HEK293T (cell line): ENCODE data around the gene PLXNB3.
"Not testable (repeated sequence)": the region's sequence is repeated elsewhere in the genome, so short reads cannot be mapped to it uniquely, and the experiment has no call there.

Experiments used
- CTCF ChIA-PET: fragments of 350-600 bp; formaldehyde crosslinking; extraction: SDS; loops from one replicate; lab custom pipeline; 2021; ENCODE audit warnings: antibody characterized with exemption, inconsistent platforms; lab: Yijun Ruan, JAX
- POLR2A ChIA-PET: fragments of 350-600 bp; formaldehyde crosslinking; extraction: SDS; loops from one replicate; lab custom pipeline; 2020; ENCODE audit warnings: antibody characterized with exemption, inconsistent platforms; lab: Yijun Ruan, JAX
- DNase-seq: peaks from one replicate; pipeline ENCODE4 v3.0.0; 2012; ENCODE audit warnings: mixed read lengths; ENCODE audit errors: extremely low spot score
- ARNT ChIP-seq: fragments of 450-650 bp; IDR thresholded peaks from 2 replicates; pipeline ENCODE4 v1.6.1; 2017; ENCODE audit warnings: mild to moderate bottlenecking
- BHLHE40 ChIP-seq: fragments of 450-650 bp; IDR thresholded peaks from 2 replicates; pipeline ENCODE4 v1.6.1; 2016; ENCODE audit warnings: mild to moderate bottlenecking, moderate library complexity, borderline replicate concordance
- CTBP1 ChIP-seq: fragments of 450-650 bp; IDR thresholded peaks from 2 replicates; pipeline ENCODE4 v1.6.1; 2016; ENCODE audit warnings: borderline replicate concordance
- ELF4 ChIP-seq: fragments of 450-650 bp; IDR thresholded peaks from 2 replicates; pipeline ENCODE4 v1.6.1; 2017; ENCODE audit warnings: antibody characterized with exemption
- FOXA1 ChIP-seq: fragments of 450-650 bp; IDR thresholded peaks from 2 replicates; pipeline ENCODE4 v1.6.1; 2016; ENCODE audit warnings: mild to moderate bottlenecking
- FOXK2 ChIP-seq: fragments of 450-650 bp; IDR thresholded peaks from 2 replicates; pipeline ENCODE4 v1.6.1; 2016; ENCODE audit warnings: mild to moderate bottlenecking
- FOXM1 ChIP-seq: fragments of 450-650 bp; IDR thresholded peaks from 2 replicates; pipeline ENCODE4 v1.6.1; 2017; ENCODE audit warnings: mild to moderate bottlenecking, borderline replicate concordance
- HDGF ChIP-seq: fragments of 450-650 bp; IDR thresholded peaks from 2 replicates; pipeline ENCODE4 v1.6.1; 2017; ENCODE audit warnings: antibody characterized with exemption, borderline replicate concordance
- L3MBTL2 ChIP-seq: fragments of 450-650 bp; conservative IDR thresholded peaks from 2 replicates; pipeline ENCODE4 v1.6.1; 2016; ENCODE audit warnings: mild to moderate bottlenecking
- LEF1 ChIP-seq: fragments of 450-650 bp; IDR thresholded peaks from 2 replicates; pipeline ENCODE4 v1.6.1; 2017; ENCODE audit warnings: mild to moderate bottlenecking, borderline replicate concordance
- NFRKB ChIP-seq: fragments of 450-650 bp; IDR thresholded peaks from 2 replicates; pipeline ENCODE4 v1.6.1; 2016; ENCODE audit warnings: mild to moderate bottlenecking, moderate library complexity
- PKNOX1 ChIP-seq: fragments of 450-650 bp; IDR thresholded peaks from 2 replicates; pipeline ENCODE4 v1.6.1; 2016
- SP1 ChIP-seq: fragments of 450-650 bp; IDR thresholded peaks from 2 replicates; pipeline ENCODE4 v1.6.1; 2017
- SUZ12 ChIP-seq: fragments of 450-650 bp; IDR thresholded peaks from 2 replicates; pipeline ENCODE4 v1.6.1; 2016; ENCODE audit warnings: mild to moderate bottlenecking
- TARDBP ChIP-seq: fragments of 450-650 bp; IDR thresholded peaks from 2 replicates; pipeline ENCODE4 v1.6.1; 2016
- ZNF384 ChIP-seq: fragments of 450-650 bp; IDR thresholded peaks from 2 replicates; pipeline ENCODE4 v1.6.1; 2016

PLXNB3 gene

DNA sequence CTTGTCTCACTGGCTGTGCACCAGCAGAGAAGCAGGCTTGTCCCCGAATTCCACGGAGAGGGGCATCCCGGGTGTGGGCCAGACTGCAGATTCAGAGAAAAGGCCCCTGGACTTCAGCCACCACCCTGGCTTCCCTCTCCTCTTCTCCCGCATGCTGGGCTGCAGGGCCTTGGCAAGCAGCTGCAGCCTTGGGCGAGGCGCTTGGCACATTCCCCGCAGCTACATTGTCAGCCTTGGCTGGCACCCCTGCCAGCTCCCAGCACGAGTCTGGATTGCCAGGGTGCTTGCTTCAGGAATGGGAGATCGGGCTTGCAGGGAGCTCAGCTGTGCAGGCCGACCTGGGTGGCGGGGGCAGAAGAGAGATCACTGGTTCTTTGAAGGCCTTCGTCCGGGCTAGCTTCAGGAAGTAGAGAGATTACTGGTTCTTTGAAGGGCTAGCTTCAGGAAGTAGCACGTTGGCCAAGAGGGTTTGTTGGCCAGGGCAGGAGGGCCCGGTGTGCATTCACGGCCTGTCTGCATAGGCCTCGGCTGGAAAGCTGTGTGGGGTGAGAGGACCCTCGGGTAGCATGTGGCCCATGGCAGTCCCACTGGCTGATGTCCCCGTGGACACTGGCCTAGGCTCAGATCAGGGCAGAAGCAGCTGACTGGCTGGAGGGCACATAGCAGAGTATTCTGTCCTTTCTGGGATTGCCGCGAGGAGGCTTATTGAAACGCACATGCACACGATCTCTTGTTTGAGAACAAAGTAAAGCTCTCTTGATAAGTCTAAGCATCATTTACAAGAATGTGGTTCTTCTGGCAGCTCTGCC is 36.7 kb upstream of the PLXNB3 start:
- ChIA-PET POLR2A (no interaction called here), CTCF (interaction anchor here (0.6 kb wide), 1 partner anchor 235 kb away, joined by 4 read pairs; no protein-coding TSS in a partner anchor)
- TF ChIP-seq ARNT (no peak), ELF4 (no peak), FOXA1 (no peak), BHLHE40 (no peak), SUZ12 (no peak), CTBP1 (no peak), LEF1 (no peak), SP1 (no peak), TARDBP (no peak), L3MBTL2 (no peak), FOXM1 (no peak), HDGF (no peak), FOXK2 (no peak), ZNF384 (no peak), PKNOX1 (no peak), NFRKB (no peak)
- no peak for DNase-seq

- CTCF ChIA-PET, result no interaction called here
These were observed 36.0 kb upstream of the PLXNB3 start for GRCh38 chrX:153728095-153728494.

DNA sequence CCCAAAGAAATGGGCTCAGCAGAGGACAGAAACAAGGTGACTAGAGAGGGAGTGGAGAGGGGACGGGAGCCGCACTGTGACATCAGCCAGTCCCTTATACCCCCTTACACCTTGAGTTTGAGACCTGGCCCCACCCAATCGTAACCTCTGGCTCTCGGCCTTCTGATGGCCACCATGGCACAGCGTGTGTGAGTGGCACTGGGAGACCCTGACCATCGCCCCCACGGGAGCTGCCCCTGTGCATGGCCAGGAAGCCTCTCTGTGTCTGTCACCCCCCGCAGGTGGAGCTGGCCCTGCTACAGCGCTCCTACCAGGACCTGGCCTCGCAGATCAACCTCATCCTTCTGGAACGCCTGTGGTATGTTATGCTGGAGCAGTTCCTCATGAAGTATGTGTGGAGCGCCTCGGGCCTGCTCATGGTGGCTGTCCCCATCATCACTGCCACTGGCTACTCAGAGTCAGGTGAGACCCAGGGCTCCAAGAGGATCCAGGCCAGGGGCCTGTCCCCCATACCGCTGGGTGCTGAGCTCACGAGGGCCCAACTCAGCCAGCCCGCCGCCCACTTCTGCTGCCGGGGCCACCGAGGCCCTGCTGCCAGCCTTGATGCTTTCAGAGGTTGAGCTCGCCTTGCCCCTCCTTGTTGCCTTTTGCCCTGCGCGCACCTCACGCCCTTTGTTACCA is 35.0 kb upstream of the PLXNB3 start:
- no peak for TF ChIP-seq FOXA1
- no peak for TF ChIP-seq ZNF384
- TF ChIP-seq SUZ12, result no peak
- no peak for TF ChIP-seq L3MBTL2
- TF ChIP-seq FOXM1, result no peak
- no peak for TF ChIP-seq NFRKB
- no peak for TF ChIP-seq ELF4
- no peak for TF ChIP-seq BHLHE40
- no peak for TF ChIP-seq CTBP1
- TF ChIP-seq TARDBP, result no peak
- TF ChIP-seq HDGF, result no peak
- no peak for TF ChIP-seq SP1
- TF ChIP-seq ARNT, result no peak
- TF ChIP-seq LEF1, result no peak
- no peak for TF ChIP-seq FOXK2
- TF ChIP-seq PKNOX1, result no peak
- ChIA-PET POLR2A (no interaction called here), CTCF (no interaction called here)
- DNase-seq, result no peak

More at GRCh38 chrX:153728095-153728494, 36.0 kb upstream of the PLXNB3 start:
- DNase-seq, result no peak
- TF ChIP-seq FOXM1 (no peak), ARNT (no peak)
- POLR2A ChIA-PET, result no interaction called here

- DNase-seq, POLR2A ChIA-PET, CTCF ChIA-PET: not testable (repeated sequence)
These were observed 33.9 kb upstream of the PLXNB3 start for GRCh38 chrX:153730115-153730514.

GRCh38 chrX:153731117-153731844 is 32.8 kb upstream of the PLXNB3 start:
- ChIA-PET CTCF (no interaction called here), POLR2A (no interaction called here)
- no peak for TF ChIP-seq SP1
- no peak for DNase-seq

- POLR2A ChIA-PET, result no interaction called here
- CTCF ChIA-PET, result no interaction called here
- TF ChIP-seq BHLHE40, result no peak
- TF ChIP-seq TARDBP, result no peak
- TF ChIP-seq SP1, result no peak
- no peak for TF ChIP-seq CTBP1
- TF ChIP-seq ZNF384, result no peak
- TF ChIP-seq SUZ12, result no peak
- no peak for TF ChIP-seq ELF4
- no peak for TF ChIP-seq NFRKB
- TF ChIP-seq FOXM1, result no peak
- no peak for TF ChIP-seq FOXA1
- no peak for TF ChIP-seq FOXK2
- TF ChIP-seq PKNOX1, result no peak
- no peak for TF ChIP-seq L3MBTL2
- TF ChIP-seq LEF1, result no peak
- no peak for TF ChIP-seq HDGF
- no peak for TF ChIP-seq ARNT
- DNase-seq, result no peak
These were observed 32.2 kb upstream of the PLXNB3 start for GRCh38 chrX:153731845-153732215.
